HK-2 (cell line): ENCODE measurements around the gene RWDD3.

Experiments used
- DNase-seq: peaks from one replicate; pipeline ENCODE4 v3.0.0-alpha.2; 2018; ENCODE audit not compliant: unreplicated experiment

Gene RWDD3

GRCh38 chr1:95282518-95282895 is 48.5 kb downstream of the RWDD3 start:
- no peak for DNase-seq

- no peak for DNase-seq
These were observed 50.4 kb downstream of the RWDD3 start for GRCh38 chr1:95284420-95284819.

DNA sequence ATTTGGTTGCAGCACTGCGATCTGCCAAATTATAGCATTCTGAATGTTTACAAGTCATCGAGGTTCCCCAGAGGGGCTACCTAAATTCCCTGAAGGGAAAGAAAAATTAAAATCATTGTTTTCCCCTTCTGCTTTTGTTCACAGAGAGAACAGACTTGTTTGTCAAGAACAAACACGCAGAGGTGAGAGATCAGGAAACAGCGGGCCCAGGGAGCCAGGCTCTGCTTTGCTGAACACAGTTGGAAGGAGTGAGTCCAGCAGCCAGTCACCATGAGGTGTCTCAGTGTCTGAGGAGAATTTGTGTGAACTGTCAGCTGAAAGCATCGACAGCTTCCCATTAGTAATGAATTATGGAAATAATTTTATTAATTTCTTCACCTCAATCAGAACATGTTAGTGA is 52.5 kb downstream of the RWDD3 start:
- no peak for DNase-seq

DNA sequence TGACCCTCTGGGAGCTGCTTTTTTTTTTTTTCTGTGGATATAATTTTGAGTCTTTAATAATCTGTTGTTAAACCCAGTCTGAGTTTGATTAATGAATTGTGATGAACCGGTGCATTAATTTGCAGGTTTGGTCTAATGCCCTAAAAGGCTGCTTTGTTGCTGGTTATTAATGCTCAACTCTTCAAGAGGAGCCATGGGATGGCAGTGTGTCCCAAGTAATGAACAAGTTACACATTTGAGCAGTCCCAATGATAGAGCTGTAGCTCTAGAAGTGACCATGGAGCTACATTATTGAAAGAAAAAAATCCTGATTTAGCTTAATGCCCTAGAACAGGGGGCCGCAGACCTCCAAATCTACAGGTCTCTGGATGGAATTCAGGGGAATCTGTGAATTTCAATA is 53.1 kb downstream of the RWDD3 start:
- no peak for DNase-seq

GRCh38 chr1:95287825-95288224 is 53.8 kb downstream of the RWDD3 start:
- DNase-seq: no peak
